ENCODE measurements around the gene DPP4.

The DPP4 gene

GRCh38 chr2:162082681-162083080 is 8.7 kb upstream of the DPP4 start:
- H3K9me3 ChIP-seq (ENCODE audit: insufficient read depth, low read length, severe bottlenecking) = peaks cover 23% of the 10 kb centered on the region
- H3K4me3 ChIP-seq (ENCODE audit: low read depth in 1 of 2, low read length in 2 of 2) = no peak overlapping the region
- TF ChIP-seq EZH2 (IDR thresholded peaks at IDR 0.05; ENCODE audit: borderline replicate concordance, low read depth, low read length, severe bottlenecking) = no peak
- TF ChIP-seq CTCF (IDR thresholded peaks at IDR 0.05; ENCODE audit: borderline replicate concordance, extremely low read depth, low read length, poor library complexity, severe bottlenecking) = no peak
- H3K4me2 ChIP-seq (ENCODE audit: insufficient read depth, low read length) = no peak overlapping the region
- H3K27me3 ChIP-seq (ENCODE audit: insufficient read depth, low read length, poor library complexity) = no peaks in the 10 kb centered on the region
- H3K36me3 ChIP-seq (ENCODE audit: insufficient read depth, low read length) = 0 out of 2 replicates have a peak, but pooled peaks cover under 1% of the 10 kb centered on the region
- no peak overlapping the region for H2AFZ ChIP-seq (ENCODE audit: low read depth, low read length)
- no peak overlapping the region for H3K9ac ChIP-seq (ENCODE audit: low read depth, low read length)
- DNase-seq (no peak), ATAC-seq (ENCODE audit: insufficient read depth, low read depth) (no peak)
- H3K27ac ChIP-seq (ENCODE audit: low read length) = no peak overlapping the region
- H4K20me1 ChIP-seq (ENCODE audit: insufficient read depth, low read length) = no peaks in the 10 kb centered on the region
- H3K79me2 ChIP-seq (ENCODE audit: insufficient read depth, low read length) = no peaks in the 10 kb centered on the region
- no peaks in the 10 kb centered on the region for H3K4me1 ChIP-seq (ENCODE audit: insufficient read depth, low read length)

- Histone ChIP-seq H3K36me3 (ENCODE audit: insufficient read depth, low read length) (0 out of 2 replicates have a peak, but pooled peaks cover 3% of the 10 kb centered on the region), H3K9me3 (ENCODE audit: insufficient read depth, low read length, severe bottlenecking) (peaks cover 25% of the 10 kb centered on the region), H3K9ac (ENCODE audit: low read depth, low read length) (no peak overlapping the region), H2AFZ (ENCODE audit: low read depth, low read length) (no peak overlapping the region), H3K4me1 (ENCODE audit: insufficient read depth, low read length) (no peaks in the 10 kb centered on the region), H3K79me2 (ENCODE audit: insufficient read depth, low read length) (no peaks in the 10 kb centered on the region), H4K20me1 (ENCODE audit: insufficient read depth, low read length) (no peaks in the 10 kb centered on the region), H3K4me2 (ENCODE audit: insufficient read depth, low read length) (no peak overlapping the region), H3K27me3 (ENCODE audit: insufficient read depth, low read length, poor library complexity) (no peaks in the 10 kb centered on the region), H3K4me3 (ENCODE audit: low read depth in 1 of 2, low read length in 2 of 2) (no peak overlapping the region), H3K27ac (ENCODE audit: low read length) (no peak overlapping the region)
- DNase-seq (no peak), ATAC-seq (ENCODE audit: insufficient read depth, low read depth) (no peak)
- TF ChIP-seq CTCF (IDR thresholded peaks at IDR 0.05; ENCODE audit: borderline replicate concordance, extremely low read depth, low read length, poor library complexity, severe bottlenecking) (no peak), EZH2 (IDR thresholded peaks at IDR 0.05; ENCODE audit: borderline replicate concordance, low read depth, low read length, severe bottlenecking) (no peak)
These were observed 8.0 kb upstream of the DPP4 start for GRCh38 chr2:162082036-162082435.

- Histone ChIP-seq H3K4me3 (ENCODE audit: low read depth in 1 of 2, low read length in 2 of 2) (no peak overlapping the region), H3K36me3 (ENCODE audit: insufficient read depth, low read length) (peaks cover 23% of the 10 kb centered on the region), H3K27ac (ENCODE audit: low read length) (no peak overlapping the region), H3K9ac (ENCODE audit: low read depth, low read length) (no peak overlapping the region), H3K79me2 (ENCODE audit: insufficient read depth, low read length) (peaks cover 11% of the 10 kb centered on the region), H2AFZ (ENCODE audit: low read depth, low read length) (no peak overlapping the region), H3K4me2 (ENCODE audit: insufficient read depth, low read length) (no peak overlapping the region), H4K20me1 (ENCODE audit: insufficient read depth, low read length) (no peaks in the 10 kb centered on the region), H3K27me3 (ENCODE audit: insufficient read depth, low read length, poor library complexity) (no peaks in the 10 kb centered on the region), H3K9me3 (ENCODE audit: insufficient read depth, low read length, severe bottlenecking) (peaks cover 25% of the 10 kb centered on the region), H3K4me1 (ENCODE audit: insufficient read depth, low read length) (peaks cover 17% of the 10 kb centered on the region)
- no peak for ATAC-seq (ENCODE audit: insufficient read depth, low read depth)
- no peak for TF ChIP-seq EZH2 (IDR thresholded peaks at IDR 0.05; ENCODE audit: borderline replicate concordance, low read depth, low read length, severe bottlenecking)
- no peak for TF ChIP-seq CTCF (IDR thresholded peaks at IDR 0.05; ENCODE audit: borderline replicate concordance, extremely low read depth, low read length, poor library complexity, severe bottlenecking)
- no peak for DNase-seq
These were observed 5.5 kb upstream of the DPP4 start for GRCh38 chr2:162079514-162079913.

GRCh38 chr2:162075689-162076132 is 1.7 kb upstream of the DPP4 start:
- DNase-seq (no peak), ATAC-seq (ENCODE audit: insufficient read depth, low read depth) (no peak)
- TF ChIP-seq EZH2 (IDR thresholded peaks at IDR 0.05; ENCODE audit: borderline replicate concordance, low read depth, low read length, severe bottlenecking) (no peak), CTCF (IDR thresholded peaks at IDR 0.05; ENCODE audit: borderline replicate concordance, extremely low read depth, low read length, poor library complexity, severe bottlenecking) (no peak)
- peak overlapping the region; percentile 70; the same call in 1 of the 2 replicates for H3K4me2 ChIP-seq (ENCODE audit: insufficient read depth, low read length)
- H2AFZ ChIP-seq (ENCODE audit: low read depth, low read length) = no peak overlapping the region
- H3K36me3 ChIP-seq (ENCODE audit: insufficient read depth, low read length) = peaks cover 29% of the 10 kb centered on the region
- H4K20me1 ChIP-seq (ENCODE audit: insufficient read depth, low read length) = no peaks in the 10 kb centered on the region
- no peak overlapping the region for H3K4me3 ChIP-seq (ENCODE audit: low read depth in 1 of 2, low read length in 2 of 2)
- no peaks in the 10 kb centered on the region for H3K27me3 ChIP-seq (ENCODE audit: insufficient read depth, low read length, poor library complexity)
- H3K4me1 ChIP-seq (ENCODE audit: insufficient read depth, low read length) = peaks cover 41% of the 10 kb centered on the region
- H3K9me3 ChIP-seq (ENCODE audit: insufficient read depth, low read length, severe bottlenecking) = peaks cover 25% of the 10 kb centered on the region
- H3K79me2 ChIP-seq (ENCODE audit: insufficient read depth, low read length) = peaks cover 48% of the 10 kb centered on the region
- H3K9ac ChIP-seq (ENCODE audit: low read depth, low read length) = no peak overlapping the region
- H3K27ac ChIP-seq (ENCODE audit: low read length) = peak overlapping the region; percentile 8; the same call in 1 of the 2 replicates

All from DND-41 (cell line).